Activated CD8-positive, alpha-beta memory T cell treated with anti-CD3 and anti-CD28 coated beads, Interleukin-2, amount 50 U/mL, for 48 hours (primary cell): Measurements from ENCODE around the gene PDE9A.

Experiments
- DNase-seq: peaks from one replicate; pipeline ENCODE4 v3.0.0-alpha.2; 2020

Gene PDE9A

DNA sequence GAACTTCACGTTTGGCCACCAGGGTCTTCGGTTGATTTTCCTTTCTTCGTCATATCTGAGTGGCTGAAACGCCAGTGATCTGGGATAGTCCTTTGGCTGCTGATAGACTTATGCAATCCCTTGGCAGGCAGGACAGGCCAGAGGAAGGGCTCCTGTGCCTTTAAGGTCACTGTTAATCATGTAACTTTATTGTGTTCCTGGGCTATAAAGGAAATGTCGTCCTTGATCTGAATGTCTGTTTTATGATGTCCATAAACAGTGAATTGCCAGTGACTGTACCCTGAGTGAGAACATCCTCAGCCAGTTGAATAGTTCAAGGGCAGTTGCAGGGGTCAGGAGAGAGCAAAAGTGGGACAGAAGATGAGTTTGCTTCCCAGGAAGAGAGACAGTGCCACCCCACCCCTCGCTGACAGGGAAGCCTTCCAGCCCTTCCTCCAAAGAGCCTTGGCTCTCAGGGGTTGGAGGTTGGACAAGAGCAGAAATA lies 68.0 kb downstream of the PDE9A start:
- DNase-seq: no peak

GRCh38 chr21:42722153-42722552 lies 68.7 kb downstream of the PDE9A start:
- DNase-seq: no peak

GRCh38 chr21:42722808-42723473 lies 69.5 kb downstream of the PDE9A start:
- DNase-seq: no peak

DNA sequence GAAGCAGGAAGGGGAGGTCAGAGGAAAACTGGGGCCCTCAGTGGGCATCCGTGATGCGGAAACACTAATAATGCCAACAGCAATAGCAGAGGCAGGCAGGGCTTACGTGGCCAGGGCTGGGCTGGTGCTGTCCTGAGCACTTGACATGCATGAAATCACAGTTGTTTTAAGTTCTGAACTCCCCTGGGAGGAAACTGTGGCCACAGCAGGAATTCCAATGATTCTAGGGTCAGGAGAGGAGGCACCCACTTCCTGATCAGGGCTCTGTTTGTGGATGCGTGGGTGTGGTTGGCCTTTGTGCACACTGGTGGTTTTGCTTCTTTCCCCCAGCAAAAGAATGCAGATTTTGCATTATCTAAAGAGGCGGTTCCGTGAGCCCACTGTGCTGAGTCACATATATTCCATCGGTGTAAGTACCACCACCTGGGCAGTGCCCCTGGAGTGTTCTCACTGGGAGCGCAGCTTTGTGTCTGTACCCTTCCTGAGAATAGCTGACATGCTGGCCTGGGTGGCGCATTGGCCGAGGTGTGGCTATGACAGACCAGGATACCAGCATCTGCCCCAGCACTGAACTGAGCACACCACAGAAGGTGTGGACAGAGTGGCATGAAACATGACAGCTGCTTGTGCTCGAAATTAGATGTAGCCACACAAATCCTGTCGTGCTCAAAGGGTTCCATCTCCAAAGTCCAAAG lies 71.0 kb downstream of the PDE9A start:
- no peak for DNase-seq

DNA sequence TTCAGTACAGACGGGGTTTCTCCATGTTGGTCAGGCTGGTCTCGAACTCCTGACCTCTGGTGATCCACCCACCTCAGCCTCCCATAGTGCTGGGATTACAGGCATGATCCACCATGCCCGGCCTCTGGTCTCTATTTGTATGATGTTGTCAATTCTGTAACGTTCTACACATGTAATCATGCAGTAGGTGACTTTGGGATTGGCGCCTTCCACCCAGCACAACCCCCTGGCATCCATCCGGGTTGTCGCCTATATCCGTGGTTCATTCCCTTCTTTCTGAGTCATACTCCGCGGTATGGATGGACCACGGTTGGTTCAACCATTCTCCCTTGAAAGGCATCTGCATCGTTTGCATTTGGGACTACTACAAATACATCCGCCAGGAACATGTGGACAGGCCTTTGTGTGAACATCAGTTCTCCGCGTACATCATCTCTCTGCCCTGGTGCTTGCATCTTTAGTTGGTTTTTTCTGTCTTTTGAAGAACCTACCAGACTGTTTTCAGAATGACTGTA lies 72.1 kb downstream of the PDE9A start:
- DNase-seq: no peak

DNA sequence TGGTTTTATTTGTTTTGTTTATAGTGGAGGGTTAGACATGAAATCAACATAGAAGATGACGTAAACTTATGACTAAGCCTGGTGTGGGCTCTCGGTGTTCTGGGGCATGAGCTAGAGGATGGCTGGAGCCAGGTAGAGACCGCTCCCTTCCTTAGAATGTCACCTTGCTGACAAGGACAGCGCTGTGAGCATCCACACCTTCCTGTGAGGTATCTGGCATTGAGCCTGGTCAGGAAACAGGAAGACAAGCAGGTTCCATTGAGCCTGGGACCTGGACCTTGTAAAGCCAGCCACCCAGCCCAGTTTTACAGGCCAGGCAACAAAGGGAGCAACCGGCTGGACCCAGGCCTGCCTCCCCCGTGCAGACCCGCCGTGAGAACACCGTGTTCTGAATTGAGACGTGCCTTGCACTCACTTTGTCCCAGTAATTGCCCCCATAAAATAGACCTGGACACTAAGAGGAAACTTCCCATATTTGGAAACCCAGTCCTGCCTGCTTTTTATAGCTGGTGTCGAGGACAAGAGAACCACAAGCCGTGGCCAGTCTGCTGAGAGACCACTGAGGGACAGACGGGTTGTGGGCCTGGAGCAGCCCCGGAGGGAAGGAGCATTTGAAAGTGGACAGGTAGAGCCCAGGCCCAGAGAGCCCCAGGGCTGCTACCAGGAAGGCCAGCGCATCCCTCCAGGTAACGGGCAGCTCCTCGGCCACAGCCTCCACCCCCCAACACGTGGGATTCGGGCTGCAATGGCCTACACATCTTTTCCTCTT lies 78.0 kb downstream of the PDE9A start:
- no peak for DNase-seq

GRCh38 chr21:42732033-42732410 lies 78.6 kb downstream of the PDE9A start:
- DNase-seq: no peak

- DNase-seq: no peak
Observed at GRCh38 chr21:42733037-42733627, 79.7 kb downstream of the PDE9A start.

DNA sequence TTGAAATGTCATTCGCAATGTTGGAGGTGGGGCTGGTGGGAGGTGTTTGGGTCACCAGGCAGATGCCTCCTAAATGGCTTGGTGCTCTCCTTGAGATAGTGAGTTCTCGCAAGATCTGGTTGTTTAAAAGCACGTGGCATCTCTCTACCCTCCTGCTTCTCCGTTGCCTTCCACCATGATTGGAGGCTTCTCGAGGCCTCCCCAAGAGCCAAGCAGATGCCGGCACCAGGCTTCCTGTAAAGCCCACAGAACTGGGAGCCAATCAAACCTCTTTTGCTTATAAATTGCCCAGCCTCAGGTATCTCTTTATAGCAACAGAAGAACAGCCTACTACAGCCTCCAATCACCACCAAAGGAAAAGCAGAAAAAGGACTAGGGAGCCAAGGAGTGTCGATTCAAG lies 80.5 kb downstream of the PDE9A start:
- DNase-seq: no peak

- no peak for DNase-seq
Observed at GRCh38 chr21:42734323-42734971, 81.0 kb downstream of the PDE9A start.

DNA sequence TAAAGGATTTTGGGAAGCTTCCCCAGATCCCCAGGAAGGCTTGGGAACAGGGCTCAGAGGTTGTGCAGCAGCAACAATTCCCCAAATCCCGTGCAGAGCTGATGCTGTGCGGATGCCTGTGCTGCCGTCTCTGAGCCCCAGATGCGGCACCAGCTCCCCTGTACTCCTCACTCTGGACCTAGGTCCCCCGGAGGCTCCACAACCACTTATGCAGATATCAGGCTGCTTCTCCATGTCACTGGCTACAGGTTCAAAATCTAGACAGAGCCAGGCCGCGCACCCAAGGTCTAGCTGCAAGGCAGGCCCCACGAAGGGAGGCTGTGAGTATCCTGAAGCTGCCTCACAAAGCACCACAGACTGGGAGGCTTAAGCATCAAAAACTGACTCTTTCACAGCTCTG lies 81.6 kb downstream of the PDE9A start:
- DNase-seq: no peak

GRCh38 chr21:42735944-42736343 lies 82.5 kb downstream of the PDE9A start:
- DNase-seq: no peak

GRCh38 chr21:42736646-42737350 lies 83.4 kb downstream of the PDE9A start:
- no peak for DNase-seq

GRCh38 chr21:42737951-42738590 lies 84.7 kb downstream of the PDE9A start:
- no peak for DNase-seq

- DNase-seq: no peak
Observed at GRCh38 chr21:42739061-42739931, 85.9 kb downstream of the PDE9A start.

DNA sequence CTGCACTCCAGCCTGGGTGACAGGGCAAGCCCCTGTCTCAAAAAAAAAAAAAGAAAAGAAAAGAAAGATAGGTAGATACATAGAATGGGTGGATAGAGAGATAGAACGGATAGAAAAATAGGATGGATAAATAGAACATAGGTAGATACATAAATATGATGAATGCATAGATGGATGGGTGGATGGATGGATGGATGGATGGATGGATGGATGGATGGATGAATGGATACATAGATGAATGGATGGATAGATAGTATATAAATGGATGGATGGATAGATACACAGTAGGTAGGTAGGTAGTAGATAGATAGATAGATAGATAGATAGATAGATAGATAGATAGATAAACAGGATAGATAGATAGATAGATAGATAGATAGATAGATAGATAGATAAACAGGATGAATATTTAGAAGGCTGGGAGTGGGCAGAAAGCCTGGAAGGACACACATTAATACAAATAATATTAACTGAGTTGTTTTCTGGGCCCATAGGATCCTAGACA lies 87.0 kb downstream of the PDE9A start:
- DNase-seq: no peak

- DNase-seq: no peak
Observed at GRCh38 chr21:42741066-42741465, 87.6 kb downstream of the PDE9A start.

- DNase-seq: no peak
Observed at GRCh38 chr21:42744520-42745445, 91.4 kb downstream of the PDE9A start.
